Rectal smooth muscle tissue (tissue), 1 donor: ENCODE data around the gene BPIFB2.

Experiments used
- H3K27ac ChIP-seq: one replicate; pipeline ENCODE4 v1.7.0; 2013; ENCODE audit warnings: low read depth, low read length, inconsistent platforms
- H3K27me3 ChIP-seq: one replicate; pipeline ENCODE4 v1.7.0; 2013; ENCODE audit warnings: low read length; ENCODE audit not compliant: control insufficient read depth, insufficient read depth
- H3K36me3 ChIP-seq: one replicate; pipeline ENCODE4 v1.7.0; 2013; ENCODE audit warnings: low read length; ENCODE audit not compliant: control insufficient read depth, insufficient read depth
- H3K4me1 ChIP-seq: one replicate; pipeline ENCODE4 v1.7.0; 2013; ENCODE audit warnings: low read length; ENCODE audit not compliant: control insufficient read depth, insufficient read depth
- H3K4me3 ChIP-seq: one replicate; pipeline ENCODE4 v1.7.0; 2013; ENCODE audit warnings: low read length
- H3K9ac ChIP-seq: one replicate; pipeline ENCODE4 v1.7.0; 2013; ENCODE audit warnings: low read length

BPIFB2 gene

DNA sequence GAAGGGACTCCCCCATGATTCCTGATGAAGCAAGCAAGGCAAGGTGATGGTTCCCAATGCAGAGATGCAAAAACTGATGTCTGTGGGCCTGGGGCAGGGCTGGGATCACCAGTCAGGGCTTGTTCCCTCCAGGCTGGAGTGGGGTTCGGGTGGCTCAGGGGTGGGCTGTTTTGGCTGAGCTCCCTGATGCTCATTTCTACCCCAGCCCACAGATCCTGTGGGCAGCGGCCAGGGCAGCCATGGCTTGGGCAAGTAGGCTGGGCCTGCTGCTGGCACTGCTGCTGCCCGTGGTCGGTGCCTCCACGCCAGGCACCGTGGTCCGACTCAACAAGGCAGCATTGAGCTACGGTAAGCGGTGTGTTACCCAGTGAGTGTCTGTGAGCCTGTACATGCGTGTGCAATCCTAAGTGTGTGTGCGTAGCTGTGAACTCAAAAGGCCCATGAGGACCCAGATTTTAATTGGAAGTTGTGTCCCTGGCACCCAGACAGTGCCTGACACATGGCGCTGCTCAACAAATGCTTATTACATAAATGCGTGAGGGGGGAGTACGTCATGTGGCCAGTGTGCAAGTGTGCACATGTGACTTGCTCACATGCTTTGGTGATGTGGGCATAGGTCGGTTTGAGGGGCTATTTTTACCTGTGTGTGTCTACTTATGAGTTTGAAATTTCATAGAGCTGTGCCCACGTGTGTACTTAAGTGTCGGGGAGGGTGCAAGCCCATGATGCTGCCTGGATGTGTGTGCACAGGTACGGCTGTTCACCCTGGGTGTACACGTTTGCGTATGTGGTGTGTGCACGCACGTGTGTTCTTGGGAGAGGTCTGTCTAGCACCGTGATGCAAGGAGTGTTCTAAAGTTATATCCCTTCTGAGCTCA lies 1.1 kb downstream of the BPIFB2 start:
- Histone ChIP-seq H3K27me3 (no peaks in the 10 kb centered on the region), H3K27ac (no peak overlapping the region), H3K4me1 (no peaks in the 10 kb centered on the region), H3K4me3 (no peak overlapping the region), H3K9ac (no peak overlapping the region), H3K36me3 (no peaks in the 10 kb centered on the region)

DNA sequence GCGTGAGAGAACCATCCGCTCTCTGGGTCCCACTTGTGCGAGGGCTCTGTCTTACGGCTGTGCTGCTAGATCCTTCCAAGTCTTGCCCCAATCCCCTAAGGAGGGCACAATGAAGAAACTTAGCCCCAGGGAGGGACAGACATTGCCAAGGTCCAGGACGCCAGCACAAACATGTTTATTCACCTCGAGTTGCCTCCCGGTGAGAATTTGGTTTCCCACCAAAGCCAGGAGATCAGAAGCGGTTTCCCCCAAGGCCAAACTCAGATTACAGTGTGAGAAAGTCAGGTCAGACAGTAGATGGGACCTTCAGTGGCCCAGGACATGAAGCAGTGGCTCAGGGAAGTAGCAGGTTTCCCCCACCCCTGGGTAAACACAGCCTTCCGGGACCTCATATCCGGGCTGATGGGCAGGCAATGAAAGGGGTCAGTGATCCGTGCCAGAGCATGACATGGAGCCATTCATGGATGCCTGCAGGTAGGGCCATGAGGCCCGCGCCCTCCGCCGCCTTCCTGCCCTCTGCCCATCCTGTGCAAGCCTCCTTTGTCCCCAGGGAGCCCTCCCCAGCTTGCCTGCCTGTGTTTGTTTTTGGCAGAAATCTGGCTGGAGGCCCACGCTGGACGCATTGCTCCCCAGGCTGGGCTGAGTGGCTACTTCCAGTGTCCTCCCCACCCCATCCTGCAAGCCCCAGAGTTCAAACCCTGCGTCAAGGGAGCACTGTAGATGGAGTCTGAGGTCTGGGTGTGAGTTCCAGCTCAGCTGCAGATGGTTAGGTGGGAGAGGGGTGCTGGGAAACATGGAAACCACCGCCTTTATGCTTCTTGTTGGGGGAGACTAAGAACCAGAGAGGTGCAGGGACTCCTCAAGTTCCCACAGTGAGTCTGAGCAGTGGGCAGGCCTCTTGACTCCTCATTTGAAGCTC lies 2.0 kb downstream of the BPIFB2 start:
- Histone ChIP-seq H3K36me3 (no peaks in the 10 kb centered on the region), H3K4me3 (no peak overlapping the region), H3K27ac (no peak overlapping the region), H3K4me1 (no peaks in the 10 kb centered on the region), H3K27me3 (no peaks in the 10 kb centered on the region), H3K9ac (no peak overlapping the region)

DNA sequence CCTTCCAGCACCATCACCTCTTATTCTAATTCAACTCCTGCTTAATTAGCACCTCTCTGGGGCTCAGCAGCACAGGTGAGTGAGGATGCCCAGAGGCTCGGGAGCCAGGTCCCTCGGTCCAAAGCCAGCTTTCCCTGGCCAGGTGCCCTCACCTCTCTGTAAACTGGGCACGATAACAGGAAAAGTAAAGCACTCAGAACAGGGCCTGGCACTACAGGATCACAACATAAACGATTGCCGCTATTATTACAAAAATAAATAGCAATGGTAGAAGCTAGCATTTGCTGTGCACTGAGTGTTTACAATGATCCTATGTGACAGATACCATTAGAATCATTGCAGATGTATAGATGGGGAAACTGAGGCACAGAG lies 2.6 kb downstream of the BPIFB2 start:
- no peaks in the 10 kb centered on the region for H3K36me3 ChIP-seq
- no peaks in the 10 kb centered on the region for H3K4me1 ChIP-seq
- no peak overlapping the region for H3K9ac ChIP-seq
- no peaks in the 10 kb centered on the region for H3K27me3 ChIP-seq
- no peak overlapping the region for H3K27ac ChIP-seq
- H3K4me3 ChIP-seq = no peak overlapping the region

DNA sequence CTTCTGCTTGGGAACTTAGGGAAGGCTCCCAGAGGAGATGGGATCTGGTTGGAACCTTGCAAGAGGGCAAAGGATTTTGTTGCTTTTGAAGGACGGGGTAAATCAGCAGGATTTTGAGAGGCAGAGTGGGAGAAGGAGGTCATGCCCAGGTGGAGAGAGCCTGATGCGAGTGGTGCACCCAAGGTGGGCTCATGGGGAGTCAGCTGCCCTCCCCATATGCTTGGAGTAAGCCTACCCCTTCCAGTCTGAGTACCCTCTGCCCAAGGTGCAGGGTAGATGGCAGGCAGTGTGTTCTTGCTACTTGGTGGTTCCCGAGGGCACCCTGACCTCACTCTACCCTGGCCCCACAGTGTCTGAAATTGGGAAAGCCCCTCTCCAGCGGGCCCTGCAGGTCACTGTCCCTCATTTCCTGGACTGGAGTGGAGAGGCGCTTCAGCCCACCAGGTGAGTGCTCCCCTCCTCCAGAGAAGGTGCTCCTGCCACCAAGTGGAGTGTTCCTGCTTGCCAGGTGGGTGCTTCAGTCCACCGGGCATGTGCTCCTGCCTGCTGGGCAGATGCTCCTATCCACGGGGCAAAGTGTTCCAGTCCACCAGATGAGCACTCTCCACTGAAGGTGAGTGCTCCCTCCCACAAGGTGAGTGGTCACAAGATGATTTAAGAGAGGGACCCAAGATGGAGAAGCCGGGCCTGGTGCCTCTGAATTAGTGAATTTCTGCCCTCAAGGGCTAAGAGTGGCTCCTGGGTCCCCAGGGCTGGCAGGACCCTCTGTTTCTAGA lies 3.4 kb downstream of the BPIFB2 start:
- no peaks in the 10 kb centered on the region for H3K27me3 ChIP-seq
- no peak overlapping the region for H3K4me3 ChIP-seq
- H3K4me1 ChIP-seq = no peaks in the 10 kb centered on the region
- no peak overlapping the region for H3K27ac ChIP-seq
- no peaks in the 10 kb centered on the region for H3K36me3 ChIP-seq
- no peak overlapping the region for H3K9ac ChIP-seq

DNA sequence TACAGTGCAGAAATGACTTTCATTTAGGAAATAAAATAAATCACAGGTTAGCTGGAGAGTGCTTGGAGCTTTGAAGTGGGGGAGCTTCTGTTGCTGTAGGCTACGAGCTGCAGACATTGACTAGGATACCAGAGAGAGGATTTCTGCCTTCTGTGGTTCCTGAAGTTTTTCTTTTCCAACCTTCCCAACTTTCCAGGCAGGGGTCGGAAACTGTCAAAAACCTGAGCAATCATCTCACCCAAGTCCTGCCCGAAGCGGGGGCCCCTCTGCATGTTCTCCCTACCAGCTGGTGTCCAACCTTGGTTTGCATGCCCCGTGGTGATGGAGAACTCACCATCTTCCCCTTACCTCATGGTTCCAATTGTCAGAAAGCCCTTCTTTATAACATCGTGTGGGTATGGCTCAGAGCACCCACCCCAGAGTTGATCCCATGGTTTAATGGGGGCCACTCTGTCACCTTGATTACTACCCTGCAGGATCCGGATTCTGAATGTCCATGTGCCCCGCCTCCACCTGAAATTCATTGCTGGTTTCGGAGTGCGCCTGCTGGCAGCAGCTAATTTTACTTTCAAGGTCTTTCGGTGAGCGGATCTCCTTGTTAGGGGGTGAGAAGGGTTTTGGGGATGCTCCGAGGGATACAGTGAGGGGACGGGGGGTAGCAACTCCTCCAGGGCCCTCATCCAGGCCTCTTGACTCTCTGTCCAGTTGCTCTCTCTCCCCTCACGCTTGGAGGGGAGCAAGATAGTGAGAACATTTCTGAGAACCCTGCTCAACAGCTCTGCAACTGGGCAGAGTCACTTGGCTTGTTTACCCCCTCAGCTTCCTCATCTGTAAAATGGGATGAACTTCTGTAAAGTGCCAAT lies 5.1 kb downstream of the BPIFB2 start:
- no peaks in the 10 kb centered on the region for H3K36me3 ChIP-seq
- H3K4me1 ChIP-seq = no peaks in the 10 kb centered on the region
- no peak overlapping the region for H3K4me3 ChIP-seq
- peaks cover 2% of the 10 kb centered on the region for H3K27me3 ChIP-seq
- H3K9ac ChIP-seq = no peak overlapping the region
- H3K27ac ChIP-seq = no peak overlapping the region

DNA sequence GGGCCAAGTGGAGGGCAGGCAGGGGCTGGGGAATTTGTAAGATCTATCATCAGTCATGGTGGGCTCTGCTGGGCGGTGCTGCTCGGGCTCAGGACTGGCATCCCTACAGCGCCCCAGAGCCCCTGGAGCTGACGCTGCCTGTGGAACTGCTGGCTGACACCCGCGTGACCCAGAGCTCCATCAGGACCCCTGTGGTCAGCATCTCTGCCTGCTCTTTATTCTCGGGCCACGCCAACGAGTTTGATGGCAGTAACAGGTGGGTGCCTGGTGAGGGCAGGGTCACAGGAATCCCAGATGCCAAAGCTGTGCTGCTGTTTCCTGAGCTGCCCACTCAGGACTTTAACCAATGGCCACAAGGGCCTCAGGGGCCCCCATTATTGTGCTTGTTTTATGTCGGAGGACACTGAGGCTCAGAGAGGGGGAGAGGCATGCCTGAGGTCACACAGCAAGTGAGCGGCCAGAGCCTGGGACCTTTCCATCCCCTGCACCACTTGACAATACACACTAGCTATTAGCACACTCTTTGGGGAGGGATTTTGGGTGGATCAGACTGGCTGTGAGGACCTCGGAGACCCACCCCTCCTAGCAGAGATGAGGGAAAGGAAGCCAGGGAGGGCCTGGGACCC lies 6.3 kb downstream of the BPIFB2 start:
- Histone ChIP-seq H3K4me1 (no peaks in the 10 kb centered on the region), H3K9ac (no peak overlapping the region), H3K36me3 (no peaks in the 10 kb centered on the region), H3K27ac (no peak overlapping the region), H3K27me3 (peaks cover 2% of the 10 kb centered on the region), H3K4me3 (no peak overlapping the region)

DNA sequence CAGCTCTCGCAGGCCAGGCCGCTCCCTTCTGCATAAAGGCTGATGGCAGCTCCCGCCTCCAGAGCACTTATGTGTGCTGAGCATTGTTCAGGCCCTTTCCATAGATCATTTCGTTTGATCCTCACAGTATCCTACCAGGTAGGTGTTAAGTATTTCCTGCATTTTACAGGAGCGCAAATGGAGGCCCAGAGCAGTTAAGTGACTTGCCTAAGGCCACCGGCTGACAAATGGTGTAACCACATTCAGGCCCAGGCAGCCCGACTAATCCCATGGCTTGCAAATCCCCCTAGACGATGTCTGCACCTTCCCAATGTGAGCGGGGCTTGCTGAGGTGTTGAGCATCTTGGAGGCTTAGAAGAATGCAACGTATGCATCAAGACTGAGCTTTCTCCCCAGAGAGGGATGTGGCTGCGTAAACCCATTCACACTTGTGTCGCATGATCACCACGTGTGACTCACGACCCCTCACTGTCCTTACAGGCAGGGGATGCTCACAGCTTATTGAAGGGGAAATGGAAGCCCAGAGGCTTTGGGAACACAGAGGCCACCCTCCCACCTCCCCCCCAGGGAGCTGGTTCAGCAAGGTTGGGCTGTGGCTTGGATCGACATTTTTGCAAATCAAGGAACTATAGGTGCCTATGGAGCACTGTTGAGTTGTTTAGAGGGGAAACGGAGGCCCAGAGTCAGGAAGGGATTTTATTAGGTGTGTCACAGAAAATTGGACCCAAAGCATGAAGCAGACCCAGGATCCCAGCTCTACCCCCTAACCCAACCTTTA lies 7.0 kb downstream of the BPIFB2 start:
- Histone ChIP-seq H3K9ac (no peak overlapping the region), H3K4me3 (no peak overlapping the region), H3K36me3 (no peaks in the 10 kb centered on the region), H3K27me3 (peaks cover 2% of the 10 kb centered on the region), H3K4me1 (no peaks in the 10 kb centered on the region), H3K27ac (no peak overlapping the region)

DNA sequence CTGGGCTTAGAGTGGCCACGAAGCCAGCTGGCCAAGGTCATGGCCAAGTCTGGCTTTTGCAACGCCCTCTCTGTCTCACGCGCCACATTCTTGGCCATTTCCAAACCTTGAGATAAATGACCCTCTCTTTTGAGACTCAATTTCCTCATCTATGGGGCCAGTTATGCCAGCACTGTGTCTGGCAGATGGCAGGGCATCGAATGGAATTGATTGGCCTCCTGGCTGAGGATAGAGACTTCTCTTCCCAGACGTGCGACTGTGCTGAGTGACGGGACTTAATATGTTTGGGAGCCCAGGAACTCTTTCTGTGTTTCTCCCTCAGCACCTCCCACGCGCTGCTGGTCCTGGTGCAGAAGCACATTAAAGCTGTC lies 7.6 kb downstream of the BPIFB2 start:
- no peak overlapping the region for H3K27ac ChIP-seq
- H3K4me3 ChIP-seq = no peak overlapping the region
- peaks cover 2% of the 10 kb centered on the region for H3K27me3 ChIP-seq
- no peaks in the 10 kb centered on the region for H3K4me1 ChIP-seq
- H3K9ac ChIP-seq = no peak overlapping the region
- H3K36me3 ChIP-seq = no peaks in the 10 kb centered on the region

DNA sequence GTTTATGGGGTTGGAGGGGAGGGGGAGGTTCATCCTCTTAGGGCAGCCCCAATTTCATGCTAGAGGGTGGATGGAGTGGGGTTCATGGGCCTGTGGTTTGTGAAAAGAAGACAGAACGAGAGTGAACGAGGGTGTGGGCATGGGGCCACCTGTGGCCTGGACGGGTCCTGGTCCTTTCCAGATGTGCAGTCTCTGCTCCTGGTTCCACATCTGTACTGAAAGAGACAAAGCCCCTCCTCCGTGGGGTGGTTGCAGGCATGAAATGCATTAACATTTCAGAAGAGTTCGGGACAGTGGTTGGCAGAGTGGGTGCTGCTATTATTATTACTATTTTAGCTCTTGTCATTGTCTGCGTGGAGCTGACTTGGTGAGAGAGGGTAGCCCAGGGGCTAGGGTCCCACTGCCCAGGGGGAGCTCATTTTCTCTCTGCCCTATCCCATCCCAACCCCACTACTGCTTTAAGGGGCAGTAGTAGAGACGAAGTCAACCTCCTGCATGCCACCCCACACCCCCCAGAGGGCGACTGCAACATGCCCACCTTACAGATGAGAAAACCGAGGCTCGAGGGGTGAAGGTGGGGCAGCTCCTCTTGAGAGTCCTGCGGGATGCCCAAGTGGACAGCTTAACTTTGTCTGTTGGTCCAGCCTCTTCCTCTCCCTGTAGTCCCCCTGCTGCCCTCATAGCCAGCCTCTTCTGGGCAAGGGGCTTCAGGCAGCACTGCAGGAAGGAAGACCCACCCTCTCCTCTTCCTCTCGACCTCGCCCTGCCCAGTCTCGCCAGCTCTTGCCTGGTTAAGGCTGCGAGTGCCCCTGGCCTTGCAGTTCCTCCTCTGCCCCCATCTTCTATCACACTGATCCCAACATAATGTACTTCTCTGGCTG lies 8.4 kb downstream of the BPIFB2 start:
- Histone ChIP-seq H3K36me3 (no peaks in the 10 kb centered on the region), H3K9ac (no peak overlapping the region), H3K27ac (no peak overlapping the region), H3K4me3 (no peak overlapping the region), H3K27me3 (peaks cover 2% of the 10 kb centered on the region), H3K4me1 (no peaks in the 10 kb centered on the region)

DNA sequence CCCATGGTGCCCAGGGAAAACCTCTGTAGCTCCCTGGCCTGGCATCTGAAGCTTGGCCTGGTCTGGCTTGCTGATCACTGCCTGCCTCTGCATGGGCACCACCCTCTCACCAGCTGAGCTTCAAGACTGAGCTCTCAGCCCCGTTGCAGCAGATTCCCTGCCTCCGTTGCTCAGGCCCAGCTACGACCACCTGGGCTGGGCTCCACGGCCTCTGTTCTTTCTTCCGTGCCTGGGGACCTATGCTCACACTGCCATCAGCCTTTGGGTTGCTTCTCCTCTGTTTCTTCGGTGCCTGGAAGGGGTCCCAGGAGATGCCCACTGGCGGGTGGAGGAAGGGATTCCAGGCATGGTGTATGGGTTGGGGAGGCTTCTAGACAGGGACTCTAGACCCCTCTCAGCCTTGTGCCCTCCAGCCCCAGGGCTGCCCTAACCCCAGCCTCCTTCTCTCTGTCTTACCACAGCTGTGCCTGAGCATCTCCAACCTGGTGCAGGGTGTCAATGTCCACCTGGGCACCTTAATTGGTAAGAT lies 9.1 kb downstream of the BPIFB2 start:
- Histone ChIP-seq H3K9ac (no peak overlapping the region), H3K27me3 (peaks cover 2% of the 10 kb centered on the region), H3K27ac (no peak overlapping the region), H3K36me3 (no peaks in the 10 kb centered on the region), H3K4me3 (no peak overlapping the region), H3K4me1 (no peaks in the 10 kb centered on the region)
